Activated naive CD4-positive, alpha-beta T cell treated with anti-CD3 and anti-CD28 coated beads, Interleukin-2, amount 10 ng/mL, durations not matched to agents 5 hours and 36 hours (primary cell): ENCODE results near the gene MYOF. TPM values are rescaled to one million over a fixed set of nuclear protein-coding genes. Genes with fewer than 3 reads are reported as not detected.

Experiments used
- total RNA-seq, 2 experiments: library from RNA; stranded (reverse); gene quantifications; one replicate each; pipeline ENCODE4 v1.2.3, GENCODE V29; 2021

MYOF gene, protein sequence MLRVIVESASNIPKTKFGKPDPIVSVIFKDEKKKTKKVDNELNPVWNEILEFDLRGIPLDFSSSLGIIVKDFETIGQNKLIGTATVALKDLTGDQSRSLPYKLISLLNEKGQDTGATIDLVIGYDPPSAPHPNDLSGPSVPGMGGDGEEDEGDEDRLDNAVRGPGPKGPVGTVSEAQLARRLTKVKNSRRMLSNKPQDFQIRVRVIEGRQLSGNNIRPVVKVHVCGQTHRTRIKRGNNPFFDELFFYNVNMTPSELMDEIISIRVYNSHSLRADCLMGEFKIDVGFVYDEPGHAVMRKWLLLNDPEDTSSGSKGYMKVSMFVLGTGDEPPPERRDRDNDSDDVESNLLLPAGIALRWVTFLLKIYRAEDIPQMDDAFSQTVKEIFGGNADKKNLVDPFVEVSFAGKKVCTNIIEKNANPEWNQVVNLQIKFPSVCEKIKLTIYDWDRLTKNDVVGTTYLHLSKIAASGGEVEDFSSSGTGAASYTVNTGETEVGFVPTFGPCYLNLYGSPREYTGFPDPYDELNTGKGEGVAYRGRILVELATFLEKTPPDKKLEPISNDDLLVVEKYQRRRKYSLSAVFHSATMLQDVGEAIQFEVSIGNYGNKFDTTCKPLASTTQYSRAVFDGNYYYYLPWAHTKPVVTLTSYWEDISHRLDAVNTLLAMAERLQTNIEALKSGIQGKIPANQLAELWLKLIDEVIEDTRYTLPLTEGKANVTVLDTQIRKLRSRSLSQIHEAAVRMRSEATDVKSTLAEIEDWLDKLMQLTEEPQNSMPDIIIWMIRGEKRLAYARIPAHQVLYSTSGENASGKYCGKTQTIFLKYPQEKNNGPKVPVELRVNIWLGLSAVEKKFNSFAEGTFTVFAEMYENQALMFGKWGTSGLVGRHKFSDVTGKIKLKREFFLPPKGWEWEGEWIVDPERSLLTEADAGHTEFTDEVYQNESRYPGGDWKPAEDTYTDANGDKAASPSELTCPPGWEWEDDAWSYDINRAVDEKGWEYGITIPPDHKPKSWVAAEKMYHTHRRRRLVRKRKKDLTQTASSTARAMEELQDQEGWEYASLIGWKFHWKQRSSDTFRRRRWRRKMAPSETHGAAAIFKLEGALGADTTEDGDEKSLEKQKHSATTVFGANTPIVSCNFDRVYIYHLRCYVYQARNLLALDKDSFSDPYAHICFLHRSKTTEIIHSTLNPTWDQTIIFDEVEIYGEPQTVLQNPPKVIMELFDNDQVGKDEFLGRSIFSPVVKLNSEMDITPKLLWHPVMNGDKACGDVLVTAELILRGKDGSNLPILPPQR (N-terminal part only)
- total RNA-seq: under 1 TPM; 0.25 to 0.31 TPM

DNA sequence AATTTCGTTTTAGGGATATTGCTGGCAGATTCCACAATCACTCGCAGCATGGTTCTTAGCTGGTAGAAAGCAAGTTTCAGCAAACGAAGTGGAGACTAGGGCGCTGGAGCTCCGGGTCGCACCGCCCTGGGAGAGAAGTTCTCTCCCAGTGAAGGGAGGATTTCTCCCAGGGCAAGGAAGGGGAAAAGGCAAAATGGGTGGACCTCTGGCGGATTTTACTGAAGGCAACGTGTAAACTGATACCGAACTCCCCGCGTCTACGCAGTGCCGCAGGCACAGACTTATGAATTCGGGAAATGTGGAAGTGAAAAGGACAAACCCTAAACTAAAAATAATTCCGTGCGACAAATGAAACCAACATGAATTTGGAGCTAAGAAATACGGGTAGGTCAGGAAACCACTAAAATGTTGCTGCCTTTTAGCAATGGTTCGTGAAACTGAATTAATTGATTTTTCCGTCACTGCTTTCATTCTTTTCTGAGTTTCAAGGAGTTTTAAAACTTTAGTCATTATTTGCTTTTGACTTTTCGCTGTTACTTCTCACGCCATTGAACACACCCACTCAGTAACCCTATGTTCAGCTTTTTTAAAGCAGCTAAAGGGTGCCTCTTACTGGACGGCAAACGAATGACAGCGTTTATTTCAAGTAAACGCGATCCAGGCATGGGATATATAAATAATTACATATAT, at the start of gene MYOF:
TSS of gene MYOF (minus strand) at position 190 of the 690 bp plus-strand sequence. CDS start at position 50, 140 bp downstream.

DNA sequence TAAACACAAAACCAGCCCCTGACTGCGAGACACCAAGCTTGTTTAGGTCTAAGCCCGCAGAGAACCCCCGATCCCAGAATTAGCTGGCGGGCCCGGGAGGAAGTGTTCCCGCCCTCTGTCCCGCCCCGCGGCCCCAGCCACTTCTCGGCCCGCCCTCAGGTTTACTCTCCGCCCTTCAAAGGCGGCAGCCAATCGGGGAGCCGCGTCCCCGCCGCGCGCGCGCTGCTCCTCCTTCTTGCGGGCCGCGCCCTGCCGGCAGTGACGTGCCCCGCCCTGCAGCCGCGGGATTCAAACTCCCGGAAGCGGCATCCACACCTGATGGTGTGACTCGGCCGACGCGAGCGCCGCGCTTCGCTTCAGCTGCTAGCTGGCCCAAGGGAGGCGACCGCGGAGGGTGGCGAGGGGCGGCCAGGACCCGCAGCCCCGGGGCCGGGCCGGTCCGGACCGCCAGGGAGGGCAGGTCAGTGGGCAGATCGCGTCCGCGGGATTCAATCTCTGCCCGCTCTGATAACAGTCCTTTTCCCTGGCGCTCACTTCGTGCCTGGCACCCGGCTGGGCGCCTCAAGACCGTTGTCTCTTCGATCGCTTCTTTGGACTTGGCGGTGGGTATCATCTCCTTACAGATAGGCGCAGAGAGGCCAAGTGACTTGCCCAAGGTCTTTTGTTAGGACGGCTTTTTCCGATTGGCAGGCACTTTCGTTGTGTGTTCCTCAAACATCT, 14.3 kb upstream of the MYOF start, which contains the start of gene CEP55:
TSS of gene CEP55 (plus strand) at position 291 of the 720 bp plus-strand sequence. CDS start 3,440 bp downstream, outside the sequence.

Other genes starting within 250 kb of the MYOF start
- gene CEP55, start 14.3 kb upstream of the MYOF start, total RNA-seq: 10 to 100 TPM; 50.5 to 51.7 TPM
- not detected for gene FFAR4, start 84.3 kb upstream of the MYOF start, total RNA-seq
- not detected for gene RBP4, start 118.9 kb upstream of the MYOF start, total RNA-seq
- not detected for gene PDE6C, start 130.2 kb upstream of the MYOF start, total RNA-seq
- 10 to 100 TPM; 13.1 to 13.2 TPM for gene FRA10AC1, start 220.3 kb upstream of the MYOF start, total RNA-seq